ENCODE measurements around the gene TRIM59. TPM values are rescaled to one million over a fixed set of nuclear protein-coding genes. Genes with fewer than 3 reads are reported as not detected.

TRIM59 gene
- total and polyA plus RNA-seq, 10 of the 15 experiments (the other 5 are each of a cell fraction or from before 2014, with no cell fraction given), result 14.4 to 105 (median 33.3) TPM

DNA sequence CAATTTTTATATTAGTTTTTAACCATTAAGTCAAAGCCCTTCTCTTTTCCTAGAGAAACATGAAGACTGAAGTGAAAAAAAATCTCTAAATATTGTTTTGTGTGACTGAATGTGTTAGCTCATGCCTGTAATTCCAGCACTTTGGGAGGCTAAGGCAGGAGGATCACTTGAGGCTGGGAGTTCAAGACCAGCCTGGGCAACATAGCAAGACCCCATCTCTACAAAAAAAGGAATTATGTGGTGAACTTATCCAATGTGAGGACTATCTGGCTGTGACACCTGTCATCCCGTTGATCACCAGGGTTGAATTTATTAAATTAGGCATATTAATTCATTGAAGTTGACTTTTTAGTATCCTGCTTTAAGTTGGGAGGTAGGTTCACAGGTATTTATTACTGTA, 37.1 kb downstream of the TRIM59 start (continued):
- TF ChIP-seq NBN (IDR thresholded peaks at IDR 0.05), result no peak
- TF ChIP-seq, protein P1, sequence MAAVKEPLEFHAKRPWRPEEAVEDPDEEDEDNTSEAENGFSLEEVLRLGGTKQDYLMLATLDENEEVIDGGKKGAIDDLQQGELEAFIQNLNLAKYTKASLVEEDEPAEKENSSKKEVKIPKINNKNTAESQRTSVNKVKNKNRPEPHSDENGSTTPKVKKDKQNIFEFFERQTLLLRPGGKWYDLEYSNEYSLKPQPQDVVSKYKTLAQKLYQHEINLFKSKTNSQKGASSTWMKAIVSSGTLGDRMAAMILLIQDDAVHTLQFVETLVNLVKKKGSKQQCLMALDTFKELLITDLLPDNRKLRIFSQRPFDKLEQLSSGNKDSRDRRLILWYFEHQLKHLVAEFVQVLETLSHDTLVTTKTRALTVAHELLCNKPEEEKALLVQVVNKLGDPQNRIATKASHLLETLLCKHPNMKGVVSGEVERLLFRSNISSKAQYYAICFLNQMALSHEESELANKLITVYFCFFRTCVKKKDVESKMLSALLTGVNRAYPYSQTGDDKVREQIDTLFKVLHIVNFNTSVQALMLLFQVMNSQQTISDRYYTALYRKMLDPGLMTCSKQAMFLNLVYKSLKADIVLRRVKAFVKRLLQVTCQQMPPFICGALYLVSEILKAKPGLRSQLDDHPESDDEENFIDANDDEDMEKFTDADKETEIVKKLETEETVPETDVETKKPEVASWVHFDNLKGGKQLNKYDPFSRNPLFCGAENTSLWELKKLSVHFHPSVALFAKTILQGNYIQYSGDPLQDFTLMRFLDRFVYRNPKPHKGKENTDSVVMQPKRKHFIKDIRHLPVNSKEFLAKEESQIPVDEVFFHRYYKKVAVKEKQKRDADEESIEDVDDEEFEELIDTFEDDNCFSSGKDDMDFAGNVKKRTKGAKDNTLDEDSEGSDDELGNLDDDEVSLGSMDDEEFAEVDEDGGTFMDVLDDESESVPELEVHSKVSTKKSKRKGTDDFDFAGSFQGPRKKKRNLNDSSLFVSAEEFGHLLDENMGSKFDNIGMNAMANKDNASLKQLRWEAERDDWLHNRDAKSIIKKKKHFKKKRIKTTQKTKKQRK (IDR thresholded peaks at IDR 0.05; ENCODE audit: low read depth, low read length), result no peak

DNA sequence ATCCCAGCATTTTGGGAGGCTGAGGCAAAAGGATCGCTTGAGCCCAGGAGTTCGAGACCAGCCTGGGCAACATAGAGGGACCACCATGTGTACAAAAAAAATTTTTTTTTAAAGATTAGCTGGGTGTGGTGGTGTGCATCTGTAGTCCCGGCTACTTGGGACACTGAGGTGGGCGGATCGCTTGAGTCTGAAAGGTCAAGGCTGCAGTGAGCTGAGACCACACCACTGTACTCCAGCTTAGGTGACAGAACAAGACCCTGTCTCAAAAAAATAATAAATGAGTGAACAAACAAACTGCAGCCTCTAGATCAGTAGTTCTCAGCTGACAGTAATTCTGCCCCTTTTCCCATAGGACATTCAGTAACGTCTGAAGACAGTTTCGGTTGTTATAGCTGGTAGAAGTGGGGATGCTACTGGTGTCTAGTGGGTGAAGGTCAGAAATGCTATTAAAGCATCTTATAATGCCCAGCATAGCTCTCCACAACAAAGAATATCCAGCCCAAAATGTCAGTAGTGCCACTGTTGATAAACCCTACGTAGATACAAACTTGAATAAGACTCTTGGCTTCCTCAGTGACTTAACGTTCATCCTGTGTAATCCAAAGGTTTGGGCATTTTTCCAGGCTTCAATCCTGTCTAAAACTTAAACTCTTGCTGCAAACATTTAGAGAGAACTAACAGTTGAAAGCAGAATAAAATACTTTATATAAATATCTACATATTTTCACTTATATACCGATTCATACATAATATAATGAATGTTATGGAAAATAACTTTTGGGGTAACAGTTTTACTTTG, 39.6 kb downstream of the TRIM59 start:
- BruUV-seq (replicated peaks), result no TSS peak
- no peak for FAIRE-seq
- intact Hi-C loops (cut with micrococcal nuclease; ENCODE audit: unreplicated experiment) (loop anchor here (5.0 kb wide), 1 partner anchor 523 kb away; no protein-coding TSS in a partner anchor), in situ Hi-C loops (cut with MboI) (loop anchor here (5.0 to 10.0 kb wide), 2 partner anchors 248 to 385 kb away; no protein-coding TSS in a partner anchor)
- Histone ChIP-seq H3K79me2 (ENCODE audit: control insufficient read depth, insufficient read depth, low read length) (peaks cover 76% of the 10 kb centered on the region), H3K36me3 (ENCODE audit: control insufficient read depth in 2 of 2, insufficient read depth in 2 of 2, low read length in 1 of 2) (peaks cover 4 to 19% of the 10 kb centered on the region in 2 experiments), H2AFZ (ENCODE audit: control insufficient read depth, low read depth, low read length) (no peak overlapping the region), H3K4me1 (ENCODE audit: control insufficient read depth, insufficient read depth, low read length) (no peaks in the 10 kb centered on the region), H4K20me1 (ENCODE audit: control insufficient read depth, insufficient read depth) (no peaks in the 10 kb centered on the region), H3K27me3 (replicated peaks in 1 of 2; ENCODE audit: control insufficient read depth in 2 of 2, insufficient read depth in 2 of 2, low read length in 1 of 2) (no peaks in the 10 kb centered on the region), H3K27ac (ENCODE audit: control insufficient read depth, insufficient read depth) (no peak overlapping the region), H3K4me3 (no peak overlapping the region), H3K4me2 (ENCODE audit: control insufficient read depth, insufficient read depth) (peak overlapping the region; percentile 35; the same call in 1 of the 2 replicates), H3K9me3 (replicated peaks; ENCODE audit: control insufficient read depth, insufficient read depth, low read length) (no peaks in the 10 kb centered on the region), H3K9ac (ENCODE audit: control insufficient read depth, insufficient read depth, low read length) (no peak overlapping the region)
- TF ChIP-seq SUZ12 (IDR thresholded peaks at IDR 0.05; ENCODE audit: unreplicated experiment) (no peak), POLR2A (IDR thresholded peaks at IDR 0.05; ENCODE audit: low read depth, low read length) (0 out of 2 replicates have a peak, but pooled peaks have one; percentile 32), POLR2AphosphoS5 (IDR thresholded peaks at IDR 0.05; ENCODE audit: low read length) (peak; percentile 58; the same call in 1 of the 2 replicates)
- TF ChIP-seq, protein P2, sequence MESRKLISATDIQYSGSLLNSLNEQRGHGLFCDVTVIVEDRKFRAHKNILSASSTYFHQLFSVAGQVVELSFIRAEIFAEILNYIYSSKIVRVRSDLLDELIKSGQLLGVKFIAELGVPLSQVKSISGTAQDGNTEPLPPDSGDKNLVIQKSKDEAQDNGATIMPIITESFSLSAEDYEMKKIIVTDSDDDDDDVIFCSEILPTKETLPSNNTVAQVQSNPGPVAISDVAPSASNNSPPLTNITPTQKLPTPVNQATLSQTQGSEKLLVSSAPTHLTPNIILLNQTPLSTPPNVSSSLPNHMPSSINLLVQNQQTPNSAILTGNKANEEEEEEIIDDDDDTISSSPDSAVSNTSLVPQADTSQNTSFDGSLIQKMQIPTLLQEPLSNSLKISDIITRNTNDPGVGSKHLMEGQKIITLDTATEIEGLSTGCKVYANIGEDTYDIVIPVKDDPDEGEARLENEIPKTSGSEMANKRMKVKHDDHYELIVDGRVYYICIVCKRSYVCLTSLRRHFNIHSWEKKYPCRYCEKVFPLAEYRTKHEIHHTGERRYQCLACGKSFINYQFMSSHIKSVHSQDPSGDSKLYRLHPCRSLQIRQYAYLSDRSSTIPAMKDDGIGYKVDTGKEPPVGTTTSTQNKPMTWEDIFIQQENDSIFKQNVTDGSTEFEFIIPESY (IDR thresholded peaks at IDR 0.05), result no peak
- POLR2A ChIA-PET, result interaction anchor here (0.7 to 1.1 kb wide), 4 partner anchors 8 to 132 kb away, joined by 3 to 6 read pairs (median 5); no protein-coding TSS in a partner anchor
- ATAC-seq, result peak; percentile 16
- 83% methylated on average over 10 of the region's 10 CpGs for WGBS (ENCODE audit: insufficient coverage, insufficient replicate concordance, low lambda C conversion rate, missing lambda C conversion rate)
- SMC1A ChIA-PET (ENCODE audit: uncharacterized antibody, unreplicated experiment), result interaction anchor here (0.8 to 10.7 kb wide), 13 partner anchors 8 to 525 kb away, joined by 3 to 73 read pairs (median 4); partner anchors contain the start of gene TRIM59
- no peak for DNase-seq (ENCODE audit: low read depth, low spot score)
- RAD21 ChIA-PET (ENCODE audit: unreplicated experiment), result interaction anchor here (0.6 to 1.5 kb wide), 9 partner anchors 8 to 856 kb away, joined by 3 to 5 read pairs (median 3); partner anchors contain the start of gene TRIM59
- CTCF ChIA-PET, result interaction anchor here (0.6 to 1.6 kb wide), 6 partner anchors 10 to 525 kb away, joined by 3 to 7 read pairs (median 4); no protein-coding TSS in a partner anchor
